ENCODE results near the gene SUSD6.

The SUSD6 gene

GRCh38 chr14:69650948-69651369 lies 39.6 kb downstream of the SUSD6 start:
- no peak for DNase-seq

GRCh38 chr14:69651664-69652063 lies 40.3 kb downstream of the SUSD6 start:
- DNase-seq: peak; percentile 18 to 31

GRCh38 chr14:69652942-69653684 lies 41.7 kb downstream of the SUSD6 start:
- peak; percentile 95 to 96 for DNase-seq

GRCh38 chr14:69654116-69654515 lies 42.7 kb downstream of the SUSD6 start:
- no peak for DNase-seq

- DNase-seq: no peak
Measured at GRCh38 chr14:69657950-69658355, 46.6 kb downstream of the SUSD6 start.

GRCh38 chr14:69658664-69659261 lies 47.4 kb downstream of the SUSD6 start:
- no peak for DNase-seq

- no peak for DNase-seq
Measured at GRCh38 chr14:69660344-69661193, 49.2 kb downstream of the SUSD6 start.

GRCh38 chr14:69661194-69661537 lies 49.8 kb downstream of the SUSD6 start:
- no peak for DNase-seq

- no peak for DNase-seq
Measured at GRCh38 chr14:69662636-69663299, 51.4 kb downstream of the SUSD6 start.

GRCh38 chr14:69663300-69663643 lies 51.9 kb downstream of the SUSD6 start:
- DNase-seq: no peak

- peak; percentile 47 to 52 for DNase-seq
Measured at GRCh38 chr14:69664265-69664664, 52.9 kb downstream of the SUSD6 start.

- DNase-seq: no peak
Measured at GRCh38 chr14:69664865-69665526, 53.6 kb downstream of the SUSD6 start.

- no peak for DNase-seq
Measured at GRCh38 chr14:69665631-69666030, 54.2 kb downstream of the SUSD6 start.

GRCh38 chr14:69666112-69666511 lies 54.7 kb downstream of the SUSD6 start:
- no peak for DNase-seq

GRCh38 chr14:69666690-69667211 lies 55.4 kb downstream of the SUSD6 start:
- DNase-seq: no peak

- DNase-seq: peak; percentile 39 to 75
Measured at GRCh38 chr14:69667938-69668335, 56.5 kb downstream of the SUSD6 start.

GRCh38 chr14:69669375-69669774 lies 58.0 kb downstream of the SUSD6 start:
- DNase-seq: no peak

GRCh38 chr14:69670093-69670492 lies 58.7 kb downstream of the SUSD6 start:
- DNase-seq: no peak

GRCh38 chr14:69671365-69672030 lies 60.1 kb downstream of the SUSD6 start:
- no peak for DNase-seq

GRCh38 chr14:69672356-69672755 lies 61.0 kb downstream of the SUSD6 start:
- DNase-seq: peak; percentile 45 to 57

- no peak for DNase-seq
Measured at GRCh38 chr14:69673104-69673503, 61.7 kb downstream of the SUSD6 start.

All from inflammatory macrophage (primary cell).